Spleen (tissue), 7 donors: ENCODE data around the gene SEC24B.

Experiments used
- CTCF ChIP-seq, 11 experiments: fragments of 200-600 bp in 7 of 11; fragments of 450-650 bp in 4 of 11; sonication (generic) in 4 of 11; IDR thresholded peaks in 8 of 11; conservative IDR thresholded peaks in 3 of 11; 1 replicate in 7 of 11; 2 replicates in 4 of 11; pipeline versions ENCODE4 v1.4.0 to v1.8.0; 2016 to 2021; ENCODE audit warnings: antibody characterized with exemption in 11 of 11, inconsistent platforms in 4 of 11, mild to moderate bottlenecking in 1 of 11
- POLR2A ChIP-seq, 3 donors: fragments of 450-650 bp; IDR thresholded peaks; one replicate each; pipeline ENCODE4 v1.5.1; 2017; ENCODE audit warnings: antibody characterized with exemption in 3 of 3, mild to moderate bottlenecking in 1 of 3
- POLR2AphosphoS5 ChIP-seq, 3 donors: sonication (generic); formaldehyde crosslinking; IDR thresholded peaks; one replicate each; pipeline ENCODE4 v1.5.1; 2017; ENCODE audit warnings: antibody characterized with exemption in 3 of 3
- donor health status: DM: no; HTN: no; CAD: no; lungs with moderate emphysema.
- donor health status: DM: no; HTN: no; CAD: no.
- donor health status: DM: no; HTN: no; CAD: no.

- TF ChIP-seq POLR2AphosphoS5 (IDR thresholded peaks at IDR 0.05): no peak
- TF ChIP-seq CTCF (IDR thresholded peaks at IDR 0.05 in 8 of 11, conservative IDR thresholded peaks at IDR 0.05 in 3 of 11): no peak
- TF ChIP-seq POLR2A (IDR thresholded peaks at IDR 0.05): no peak
These were observed 8.2 kb upstream of the SEC24B start for GRCh38 chr4:109425405-109425804.
